Parathyroid adenoma (tissue), 2 donors: Measurements from ENCODE around the gene BPIFA2.

ENCODE experiments used
- H2AFZ ChIP-seq: fragments of 300-600 bp; sonication (generic); one replicate; pipeline ENCODE4 v1.7.0; 2017; ENCODE audit warnings: antibody characterized with exemption, mild to moderate bottlenecking
- H3K27ac ChIP-seq: fragments of 300-600 bp; sonication (generic); one replicate; pipeline ENCODE4 v1.7.0; 2017
- H3K27me3 ChIP-seq: fragments of 300-600 bp; sonication (generic); one replicate; pipeline ENCODE4 v1.7.0; 2017; ENCODE audit warnings: low read length; ENCODE audit not compliant: control insufficient read depth, insufficient read depth
- H3K36me3 ChIP-seq: fragments of 300-600 bp; sonication (generic); one replicate; pipeline ENCODE4 v1.7.0; 2017; ENCODE audit warnings: low read length; ENCODE audit not compliant: control insufficient read depth, insufficient read depth
- H3K4me1 ChIP-seq: fragments of 300-600 bp; sonication (generic); one replicate; pipeline ENCODE4 v1.7.0; 2017; ENCODE audit warnings: control low read depth
- H3K4me2 ChIP-seq: fragments of 300-600 bp; sonication (generic); one replicate; pipeline ENCODE4 v1.7.0; 2017; ENCODE audit warnings: low read length
- H3K4me3 ChIP-seq: fragments of 300-600 bp; sonication (generic); one replicate; pipeline ENCODE4 v1.7.0; 2017; ENCODE audit warnings: low read depth, low read length
- H3K79me2 ChIP-seq: fragments of 300-600 bp; sonication (generic); one replicate; pipeline ENCODE4 v1.7.0; 2017; ENCODE audit warnings: control low read depth
- H3K9ac ChIP-seq: fragments of 300-600 bp; sonication (generic); one replicate; pipeline ENCODE4 v1.7.0; 2017; ENCODE audit warnings: mild to moderate bottlenecking
- H3K9me3 ChIP-seq: fragments of 300-600 bp; sonication (generic); one replicate; pipeline ENCODE4 v1.7.0; 2017; ENCODE audit warnings: low read length; ENCODE audit not compliant: control insufficient read depth
- TF ChIP-seq, protein P1 (sequence below): fragments of 300-600 bp; sonication (generic); IDR thresholded peaks from one replicate; pipeline ENCODE4 v1.7.0; 2017; ENCODE audit warnings: antibody characterized with exemption, mild to moderate bottlenecking
- donor health status: primary hyperparathyroidism.

The BPIFA2 gene

DNA sequence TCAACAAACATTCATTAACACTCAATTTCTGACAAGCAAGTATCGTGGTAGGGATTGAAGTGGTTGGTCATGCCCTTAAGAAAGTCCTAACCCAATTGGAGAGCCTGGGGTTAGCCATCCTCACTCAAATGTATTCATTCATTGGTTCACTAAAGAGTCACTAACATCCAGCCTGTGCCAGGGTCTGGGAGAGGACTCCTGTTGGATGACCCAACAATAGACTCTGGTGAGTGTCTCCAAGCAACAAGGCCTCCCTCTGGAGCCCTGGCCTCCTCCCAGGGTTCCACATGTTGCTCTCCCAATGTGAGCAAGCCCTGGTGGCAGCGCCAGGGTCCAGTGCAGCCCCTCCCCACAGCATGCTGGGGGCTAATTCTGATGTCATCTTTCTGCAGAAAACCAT, 49.1 kb downstream of the BPIFA2 start, which contains the start of gene BPIFA3:
TSS of gene BPIFA3 (plus strand) at position 301 of the 400 bp plus-strand sequence. CDS start 185 bp downstream, outside the sequence.
- Histone ChIP-seq H3K4me2 (no peak within 1 kb of the TSS), H2AFZ (no peak within 1 kb of the TSS), H3K27ac (no peak within 1 kb of the TSS), H3K9me3 (no peaks in the 10 kb centered on the region), H3K36me3 (no peaks in the 10 kb centered on the region), H3K4me3 (no peak within 1 kb of the TSS), H3K79me2 (no peaks in the 10 kb centered on the region), H3K27me3 (no peaks in the 10 kb centered on the region), H3K9ac (no peak within 1 kb of the TSS), H3K4me1 (no peaks in the 10 kb centered on the region)
- TF ChIP-seq, protein P1, sequence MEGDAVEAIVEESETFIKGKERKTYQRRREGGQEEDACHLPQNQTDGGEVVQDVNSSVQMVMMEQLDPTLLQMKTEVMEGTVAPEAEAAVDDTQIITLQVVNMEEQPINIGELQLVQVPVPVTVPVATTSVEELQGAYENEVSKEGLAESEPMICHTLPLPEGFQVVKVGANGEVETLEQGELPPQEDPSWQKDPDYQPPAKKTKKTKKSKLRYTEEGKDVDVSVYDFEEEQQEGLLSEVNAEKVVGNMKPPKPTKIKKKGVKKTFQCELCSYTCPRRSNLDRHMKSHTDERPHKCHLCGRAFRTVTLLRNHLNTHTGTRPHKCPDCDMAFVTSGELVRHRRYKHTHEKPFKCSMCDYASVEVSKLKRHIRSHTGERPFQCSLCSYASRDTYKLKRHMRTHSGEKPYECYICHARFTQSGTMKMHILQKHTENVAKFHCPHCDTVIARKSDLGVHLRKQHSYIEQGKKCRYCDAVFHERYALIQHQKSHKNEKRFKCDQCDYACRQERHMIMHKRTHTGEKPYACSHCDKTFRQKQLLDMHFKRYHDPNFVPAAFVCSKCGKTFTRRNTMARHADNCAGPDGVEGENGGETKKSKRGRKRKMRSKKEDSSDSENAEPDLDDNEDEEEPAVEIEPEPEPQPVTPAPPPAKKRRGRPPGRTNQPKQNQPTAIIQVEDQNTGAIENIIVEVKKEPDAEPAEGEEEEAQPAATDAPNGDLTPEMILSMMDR: no peak

DNA sequence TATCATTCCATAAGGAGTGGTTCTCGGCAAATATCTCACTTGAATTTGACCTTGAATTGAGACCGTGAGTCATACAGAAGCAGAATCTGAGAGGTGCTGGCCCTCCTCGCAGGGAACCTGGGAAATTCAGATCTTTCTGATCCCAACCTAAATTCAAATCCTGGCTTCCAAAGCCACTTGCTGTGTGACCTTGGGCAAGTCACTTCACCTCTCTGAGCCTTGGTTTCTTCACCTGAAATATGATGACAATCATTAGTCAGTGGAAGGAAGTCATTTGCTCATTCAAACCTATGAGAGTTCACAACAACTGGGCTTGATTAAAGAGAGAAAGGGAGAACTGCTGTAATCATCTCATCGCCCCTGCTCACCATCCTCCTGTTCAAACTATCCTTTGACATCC, 56.4 kb downstream of the BPIFA2 start:
- Histone ChIP-seq H2AFZ (no peak overlapping the region), H3K4me1 (no peaks in the 10 kb centered on the region), H3K4me3 (no peak overlapping the region), H3K79me2 (no peaks in the 10 kb centered on the region), H3K36me3 (no peaks in the 10 kb centered on the region), H3K27ac (no peak overlapping the region), H3K9ac (no peak overlapping the region), H3K9me3 (no peaks in the 10 kb centered on the region), H3K27me3 (no peaks in the 10 kb centered on the region), H3K4me2 (no peak overlapping the region)
- TF ChIP-seq, protein P1: no peak

DNA sequence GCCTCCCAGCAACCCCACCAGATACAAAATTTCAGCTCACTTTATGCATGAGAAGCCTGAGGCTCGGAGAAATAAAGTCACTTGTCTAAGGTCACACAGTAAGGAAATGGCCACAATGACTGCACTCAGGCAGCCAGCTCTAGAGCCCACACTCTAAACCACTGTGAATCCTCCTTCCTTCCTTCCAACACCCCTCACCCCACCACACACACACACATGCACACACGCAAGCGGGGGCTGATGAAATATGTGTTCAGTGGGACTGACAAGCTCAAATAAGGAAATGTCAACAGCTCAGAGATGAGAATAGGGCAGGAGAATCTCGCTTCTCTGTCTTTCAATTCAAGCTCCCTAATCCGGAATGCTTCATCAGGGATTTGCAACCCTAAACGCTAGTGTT, 61.9 kb downstream of the BPIFA2 start:
- Histone ChIP-seq H3K27me3 (no peaks in the 10 kb centered on the region), H2AFZ (no peak overlapping the region)

More for the DNA sequence above, 61.9 kb downstream of the BPIFA2 start:
- Histone ChIP-seq H3K4me1 (no peaks in the 10 kb centered on the region), H3K9me3 (no peaks in the 10 kb centered on the region), H3K27ac (no peak overlapping the region), H3K79me2 (no peaks in the 10 kb centered on the region), H3K9ac (no peak overlapping the region), H3K4me2 (no peak overlapping the region), H3K4me3 (no peak overlapping the region), H3K36me3 (no peaks in the 10 kb centered on the region)
- TF ChIP-seq, protein P1: no peak
